OCI-M1 (cell line): Measurements from ENCODE around the gene ARID1B.

Experiments used
- DNase-seq: peaks from one replicate; lab custom pipeline; 2025; lab: John Stamatoyannopoulos, UW

ARID1B gene

GRCh38 chr6:157054531-157054979 lies 277.4 kb downstream of the ARID1B start:
- peak; percentile 18 for DNase-seq

- DNase-seq: no peak
Observed at GRCh38 chr6:157055863-157056262, 278.7 kb downstream of the ARID1B start.

GRCh38 chr6:157056275-157056674 lies 279.1 kb downstream of the ARID1B start:
- DNase-seq: no peak

- no peak for DNase-seq
Observed at GRCh38 chr6:157058574-157058973, 281.4 kb downstream of the ARID1B start.

- DNase-seq: no peak
Observed at GRCh38 chr6:157059781-157060180, 282.6 kb downstream of the ARID1B start.

GRCh38 chr6:157060440-157060952 lies 283.3 kb downstream of the ARID1B start:
- DNase-seq: no peak

GRCh38 chr6:157061770-157062594 lies 284.8 kb downstream of the ARID1B start:
- DNase-seq: peak; percentile 75

- no peak for DNase-seq
Observed at GRCh38 chr6:157063176-157063905, 286.2 kb downstream of the ARID1B start.

- no peak for DNase-seq
Observed at GRCh38 chr6:157063923-157064322, 286.7 kb downstream of the ARID1B start.

- DNase-seq: no peak
Observed at GRCh38 chr6:157064502-157064901, 287.3 kb downstream of the ARID1B start.

- no peak for DNase-seq
Observed at GRCh38 chr6:157065366-157065765, 288.2 kb downstream of the ARID1B start.

GRCh38 chr6:157066781-157067491 lies 289.8 kb downstream of the ARID1B start:
- peak; percentile 68 for DNase-seq

GRCh38 chr6:157067507-157067906 lies 290.3 kb downstream of the ARID1B start:
- DNase-seq: no peak

- no peak for DNase-seq
Observed at GRCh38 chr6:157068691-157069324, 291.6 kb downstream of the ARID1B start.

GRCh38 chr6:157069585-157069984 lies 292.4 kb downstream of the ARID1B start:
- DNase-seq: no peak

GRCh38 chr6:157070403-157071107 lies 293.4 kb downstream of the ARID1B start:
- DNase-seq: no peak

GRCh38 chr6:157072128-157072527 lies 294.9 kb downstream of the ARID1B start:
- no peak for DNase-seq

- DNase-seq: no peak
Observed at GRCh38 chr6:157073596-157073995, 296.4 kb downstream of the ARID1B start.

- DNase-seq: no peak
Observed at GRCh38 chr6:157074969-157075368, 297.8 kb downstream of the ARID1B start.

- DNase-seq: no peak
Observed at GRCh38 chr6:157075549-157076450, 298.6 kb downstream of the ARID1B start.
